Endothelial cell (in vitro differentiated cells): ENCODE measurements around the gene INCENP. TPM values are rescaled to one million over a fixed set of nuclear protein-coding genes. Genes with fewer than 3 reads are reported as not detected.

ENCODE experiments used
- DNase-seq: peaks from one replicate; pipeline ENCODE4 v3.0.0; 2021; ENCODE audit warnings: low spot score
- H3K27ac Mint-ChIP-seq: one replicate; pipeline ENCODE4 v1.8.0; 2021; ENCODE audit warnings: mixed read lengths, inconsistent platforms; ENCODE audit not compliant: unreplicated experiment
- H3K27me3 Mint-ChIP-seq: one replicate; pipeline ENCODE4 v1.8.0; 2021; ENCODE audit warnings: mild to moderate bottlenecking, moderate library complexity, mixed read lengths, inconsistent platforms; ENCODE audit not compliant: unreplicated experiment
- H3K36me3 Mint-ChIP-seq: one replicate; pipeline ENCODE4 v1.8.0; 2021; ENCODE audit warnings: mild to moderate bottlenecking, low read depth, mixed read lengths, inconsistent platforms; ENCODE audit not compliant: unreplicated experiment
- H3K4me1 Mint-ChIP-seq: one replicate; pipeline ENCODE4 v1.8.0; 2021; ENCODE audit warnings: mild to moderate bottlenecking, mixed read lengths, inconsistent platforms; ENCODE audit not compliant: unreplicated experiment
- H3K4me3 Mint-ChIP-seq: one replicate; pipeline ENCODE4 v1.8.0; 2021; ENCODE audit warnings: mild to moderate bottlenecking, mixed read lengths, inconsistent platforms; ENCODE audit not compliant: unreplicated experiment
- H3K9me3 Mint-ChIP-seq: one replicate; pipeline ENCODE4 v1.8.0; 2021; ENCODE audit warnings: mixed read lengths, inconsistent platforms; ENCODE audit not compliant: unreplicated experiment
- total RNA-seq: library from RNA; stranded (reverse); fragmentation: NEBNext Ultra II Directional; extraction: Animal tissue kit (Norgen Biotek cat#: 25700); gene quantifications from one replicate; pipeline ENCODE4 v1.2.1, GENCODE V29; 2021; ENCODE audit not compliant: unreplicated experiment
- TF ChIP-seq, protein P1 (sequence below): fragments of 200-600 bp; sonication (generic); IDR thresholded peaks from one replicate; pipeline ENCODE4 v1.5.0; 2021; ENCODE audit warnings: antibody characterized with exemption; ENCODE audit not compliant: unreplicated experiment

INCENP gene
- total RNA-seq, 1 donor from 2014 or later: 26.0 TPM

DNA sequence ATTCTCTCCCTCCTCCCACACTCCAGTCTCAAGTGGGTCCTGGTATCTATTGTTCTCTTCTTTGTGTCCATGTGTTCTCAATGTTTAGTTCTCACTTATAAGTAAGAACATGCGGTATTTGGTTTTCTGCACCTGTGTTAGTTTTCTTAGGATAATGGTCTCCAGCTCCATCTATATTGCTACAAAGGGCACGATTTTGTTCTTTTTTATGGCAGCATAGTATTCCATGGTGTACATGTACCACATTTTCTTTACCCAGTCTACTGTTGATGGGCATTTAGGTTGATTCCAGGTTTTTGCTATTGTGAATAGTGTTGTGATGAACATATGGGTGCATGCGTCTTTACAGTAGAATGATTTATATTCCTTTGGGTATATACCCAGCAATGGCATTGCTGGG is 4.2 kb upstream of the INCENP start:
- no peaks in the 10 kb centered on the region for H3K9me3 Mint-ChIP-seq
- no peak for DNase-seq
- TF ChIP-seq, protein P1, sequence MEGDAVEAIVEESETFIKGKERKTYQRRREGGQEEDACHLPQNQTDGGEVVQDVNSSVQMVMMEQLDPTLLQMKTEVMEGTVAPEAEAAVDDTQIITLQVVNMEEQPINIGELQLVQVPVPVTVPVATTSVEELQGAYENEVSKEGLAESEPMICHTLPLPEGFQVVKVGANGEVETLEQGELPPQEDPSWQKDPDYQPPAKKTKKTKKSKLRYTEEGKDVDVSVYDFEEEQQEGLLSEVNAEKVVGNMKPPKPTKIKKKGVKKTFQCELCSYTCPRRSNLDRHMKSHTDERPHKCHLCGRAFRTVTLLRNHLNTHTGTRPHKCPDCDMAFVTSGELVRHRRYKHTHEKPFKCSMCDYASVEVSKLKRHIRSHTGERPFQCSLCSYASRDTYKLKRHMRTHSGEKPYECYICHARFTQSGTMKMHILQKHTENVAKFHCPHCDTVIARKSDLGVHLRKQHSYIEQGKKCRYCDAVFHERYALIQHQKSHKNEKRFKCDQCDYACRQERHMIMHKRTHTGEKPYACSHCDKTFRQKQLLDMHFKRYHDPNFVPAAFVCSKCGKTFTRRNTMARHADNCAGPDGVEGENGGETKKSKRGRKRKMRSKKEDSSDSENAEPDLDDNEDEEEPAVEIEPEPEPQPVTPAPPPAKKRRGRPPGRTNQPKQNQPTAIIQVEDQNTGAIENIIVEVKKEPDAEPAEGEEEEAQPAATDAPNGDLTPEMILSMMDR: no peak
- no peak overlapping the region for H3K4me3 Mint-ChIP-seq
- peaks cover 4% of the 10 kb centered on the region for H3K4me1 Mint-ChIP-seq
- peaks cover 3% of the 10 kb centered on the region for H3K36me3 Mint-ChIP-seq
- no peak overlapping the region for H3K27ac Mint-ChIP-seq
- no peaks in the 10 kb centered on the region for H3K27me3 Mint-ChIP-seq

DNA sequence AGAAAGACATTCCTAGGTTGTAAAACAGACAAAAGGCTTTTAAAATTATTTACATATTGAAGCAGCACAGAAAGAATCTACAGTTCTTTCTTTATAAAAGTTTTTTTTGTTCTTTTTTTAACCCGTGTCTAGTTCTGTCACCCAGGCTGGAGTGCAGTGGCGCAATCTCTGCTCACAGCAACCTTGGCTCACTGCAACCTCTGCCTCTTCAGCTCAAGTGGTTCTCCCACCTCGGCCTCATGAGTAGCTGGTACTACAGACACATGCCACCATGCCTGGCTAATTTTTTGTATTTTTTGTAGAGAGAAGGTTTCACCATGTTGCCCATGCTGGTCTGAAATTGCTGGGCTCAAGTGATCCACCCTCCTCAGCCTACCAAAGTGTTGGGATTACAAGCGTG is 3.8 kb upstream of the INCENP start:
- Mint-ChIP-seq H3K9me3 (no peaks in the 10 kb centered on the region), H3K27ac (no peak overlapping the region), H3K4me1 (peaks cover 8% of the 10 kb centered on the region), H3K4me3 (no peak overlapping the region), H3K36me3 (peaks cover 3% of the 10 kb centered on the region), H3K27me3 (peaks cover 2% of the 10 kb centered on the region)
- TF ChIP-seq, protein P1: no peak
- DNase-seq: no peak

DNA sequence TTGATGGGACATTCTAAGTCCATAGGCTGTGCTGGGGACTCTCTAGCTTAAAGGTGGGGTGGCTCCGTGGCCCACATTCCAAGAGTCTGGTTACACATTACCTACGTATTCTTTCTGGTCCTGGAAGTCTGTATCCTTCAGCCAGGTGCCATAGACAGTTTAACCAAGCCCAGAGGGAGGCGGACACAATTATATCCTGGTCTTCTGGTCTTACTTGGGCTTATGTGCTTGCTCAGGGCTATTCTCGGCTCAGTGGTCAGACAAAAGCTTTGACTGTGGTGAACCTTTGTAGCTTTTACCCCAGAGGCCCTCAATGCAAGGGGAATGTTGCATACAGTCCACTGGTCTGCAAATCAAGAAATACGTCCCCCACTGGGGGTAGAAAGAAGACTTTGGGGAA is 3.4 kb upstream of the INCENP start:
- Mint-ChIP-seq H3K9me3 (no peaks in the 10 kb centered on the region), H3K36me3 (peaks cover 3% of the 10 kb centered on the region), H3K4me3 (no peak overlapping the region), H3K27ac (no peak overlapping the region), H3K4me1 (peaks cover 13% of the 10 kb centered on the region), H3K27me3 (peaks cover 2% of the 10 kb centered on the region)
- TF ChIP-seq, protein P1: no peak
- DNase-seq: no peak

DNA sequence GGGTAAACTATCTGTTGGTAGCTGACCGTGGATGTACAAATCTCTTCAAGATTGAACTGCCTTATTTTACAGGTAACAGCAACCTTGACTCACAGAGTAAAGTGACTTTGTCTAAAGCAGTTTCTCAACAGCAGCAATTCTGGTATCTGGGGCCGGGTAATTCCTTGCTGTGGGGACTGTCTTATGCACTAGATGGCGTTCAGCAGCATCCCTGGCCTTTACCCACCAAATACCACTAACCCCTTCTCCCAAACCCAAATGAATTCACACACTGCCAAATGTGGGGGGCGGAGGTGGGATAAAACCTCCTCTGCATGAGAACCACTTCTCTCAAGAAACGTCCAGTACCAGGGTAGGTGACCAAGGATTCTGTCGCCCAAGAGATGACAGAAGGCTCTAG is 1.7 kb upstream of the INCENP start:
- Mint-ChIP-seq H3K36me3 (no peaks in the 10 kb centered on the region), H3K27ac (no peak overlapping the region), H3K9me3 (no peaks in the 10 kb centered on the region), H3K4me3 (no peak overlapping the region), H3K27me3 (peaks cover 4% of the 10 kb centered on the region), H3K4me1 (peaks cover 17% of the 10 kb centered on the region)
- TF ChIP-seq, protein P1: no peak
- DNase-seq: no peak

DNA sequence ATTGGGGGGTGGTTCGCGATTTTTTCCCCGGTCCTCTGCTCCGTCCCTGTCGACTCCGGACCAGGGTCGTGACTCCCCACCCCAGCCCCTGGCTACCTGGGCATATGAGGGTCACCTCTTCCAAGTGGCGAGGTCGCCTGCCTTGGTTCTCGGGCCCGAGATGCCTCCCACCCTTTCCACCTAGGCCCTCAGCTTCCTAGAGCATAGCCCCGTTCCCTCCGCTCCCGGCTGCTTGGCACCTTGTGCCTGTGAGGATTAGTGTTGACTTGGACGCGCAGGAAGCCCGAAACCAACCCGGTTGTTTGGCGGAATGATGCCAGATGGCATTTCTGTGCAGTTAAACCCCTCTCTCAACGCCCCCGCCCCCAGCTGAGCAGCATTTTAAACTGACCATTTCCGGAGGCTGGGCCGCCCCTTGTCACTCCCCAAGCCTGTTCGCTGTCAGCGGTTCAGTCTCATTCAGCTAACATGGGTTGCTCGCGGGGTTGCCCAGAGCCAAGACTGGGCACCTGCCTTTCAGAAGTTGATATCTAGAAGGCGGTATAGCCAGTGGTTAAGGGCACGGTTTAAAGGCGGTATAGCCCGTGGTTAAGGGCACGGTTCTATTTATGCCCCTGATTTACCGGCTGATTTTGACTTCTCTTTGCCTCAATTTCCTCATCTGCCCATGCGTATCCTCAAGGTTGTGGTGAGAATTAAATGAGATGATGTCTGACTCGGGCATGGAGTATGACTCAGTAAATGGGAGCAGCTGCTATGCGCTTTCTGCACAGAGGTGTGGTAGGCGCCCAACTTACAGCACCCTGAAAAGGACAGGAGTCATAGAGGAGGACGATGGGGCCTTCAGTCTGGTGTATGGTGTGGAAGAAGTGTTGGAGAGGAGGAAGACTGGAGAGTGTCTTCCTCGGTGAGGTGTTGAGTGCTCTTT is 639 bp downstream of the INCENP start:
- H3K4me1 Mint-ChIP-seq: peaks cover 17% of the 10 kb centered on the region
- H3K4me3 Mint-ChIP-seq: peak overlapping the region; percentile 99
- H3K36me3 Mint-ChIP-seq: peaks cover 9% of the 10 kb centered on the region
- H3K27ac Mint-ChIP-seq: peak overlapping the region; percentile 83
- H3K27me3 Mint-ChIP-seq: peaks cover 8% of the 10 kb centered on the region
- DNase-seq: peak; percentile 28
- TF ChIP-seq, protein P1: no peak
- H3K9me3 Mint-ChIP-seq: no peaks in the 10 kb centered on the region
